Measurements from ENCODE around the gene RAB8B.

- no peak for TF ChIP-seq CTCF (IDR thresholded peaks at IDR 0.05)
- TF ChIP-seq POLR2A (IDR thresholded peaks at IDR 0.05), result no peak
- no peak for TF ChIP-seq POLR2AphosphoS5 (IDR thresholded peaks at IDR 0.05)
Measured at GRCh38 chr15:63188247-63188925, 1.0 kb upstream of the RAB8B start.

All from breast epithelium (tissue), 3 donors.